ENCODE results near the gene LARP1B.
A peak's percentile ranks its signal among the peaks of the same experiment; 100 is the strongest.
"Not testable (repeated sequence)": the region's sequence is repeated elsewhere in the genome, so short reads cannot be mapped to it uniquely, and the experiment has no call there.

Gene LARP1B

GRCh38 chr4:128135391-128135790 is 74.3 kb downstream of the LARP1B start:
- DNase-seq (ENCODE audit: low read depth) = no peak

- DNase-seq (ENCODE audit: low read depth) = no peak
Observed at GRCh38 chr4:128141866-128142265, 80.8 kb downstream of the LARP1B start.

GRCh38 chr4:128145727-128146126 is 84.6 kb downstream of the LARP1B start:
- no peak for DNase-seq (ENCODE audit: low read depth)

- no peak for DNase-seq (ENCODE audit: low read depth)
Observed at GRCh38 chr4:128153800-128154199, 92.7 kb downstream of the LARP1B start.

- no peak for DNase-seq (ENCODE audit: low read depth)
Observed at GRCh38 chr4:128155231-128155855, 94.2 kb downstream of the LARP1B start.

GRCh38 chr4:128155874-128156456 is 94.9 kb downstream of the LARP1B start:
- no peak for DNase-seq (ENCODE audit: low read depth)

GRCh38 chr4:128156472-128156871 is 95.4 kb downstream of the LARP1B start:
- DNase-seq (ENCODE audit: low read depth) = not testable (repeated sequence)

- no peak for DNase-seq (ENCODE audit: low read depth)
Observed at GRCh38 chr4:128158894-128159293, 97.8 kb downstream of the LARP1B start.

- DNase-seq (ENCODE audit: low read depth) = no peak
Observed at GRCh38 chr4:128159967-128160366, 98.9 kb downstream of the LARP1B start.

- DNase-seq (ENCODE audit: low read depth) = no peak
Observed at GRCh38 chr4:128161138-128161537, 100.0 kb downstream of the LARP1B start.

GRCh38 chr4:128162434-128162833 is 101.3 kb downstream of the LARP1B start:
- no peak for DNase-seq (ENCODE audit: low read depth)

GRCh38 chr4:128163177-128164117 is 102.3 kb downstream of the LARP1B start:
- DNase-seq (ENCODE audit: low read depth) = no peak

GRCh38 chr4:128166982-128167381 is 105.9 kb downstream of the LARP1B start:
- DNase-seq (ENCODE audit: low read depth) = no peak

GRCh38 chr4:128168701-128169100 is 107.6 kb downstream of the LARP1B start:
- DNase-seq (ENCODE audit: low read depth) = no peak

- no peak for DNase-seq (ENCODE audit: low read depth)
Observed at GRCh38 chr4:128169245-128169644, 108.1 kb downstream of the LARP1B start.

- DNase-seq (ENCODE audit: low read depth) = no peak
Observed at GRCh38 chr4:128176643-128177042, 115.5 kb downstream of the LARP1B start.

GRCh38 chr4:128177498-128177897 is 116.4 kb downstream of the LARP1B start:
- no peak for DNase-seq (ENCODE audit: low read depth)

- no peak for DNase-seq (ENCODE audit: low read depth)
Observed at GRCh38 chr4:128186623-128187022, 125.5 kb downstream of the LARP1B start.

- DNase-seq (ENCODE audit: low read depth) = peak; percentile 63
Observed at GRCh38 chr4:128191115-128191781, 130.1 kb downstream of the LARP1B start.

- no peak for DNase-seq (ENCODE audit: low read depth)
Observed at GRCh38 chr4:128220286-128221235, 159.4 kb downstream of the LARP1B start.

- no peak for DNase-seq (ENCODE audit: low read depth)
Observed at GRCh38 chr4:128221586-128221985, 160.5 kb downstream of the LARP1B start.

Data from stimulated activated CD4-positive, alpha-beta T cell treated with anti-CD3 and anti-CD28 coated beads, Interleukin-2, amount 100 ng/mL, for 4 hours (primary cell).